SU-DHL-6 (cell line): ENCODE data around the gene RACGAP1.

Experiments used
- H2AFZ ChIP-seq: fragments of 200-600 bp; sonication (generic); 2 replicates; pipeline ENCODE4 v1.6.1; 2014; ENCODE audit warnings: low read depth, mild to moderate bottlenecking, moderate library complexity, mixed read lengths, antibody characterized with exemption, low read length; ENCODE audit not compliant: severe bottlenecking
- H3F3A ChIP-seq: fragments of 200-600 bp; shearing (Covaris generic); 2 replicates; pipeline ENCODE4 v1.6.0; 2016; ENCODE audit warnings: antibody characterized with exemption, mild to moderate bottlenecking; ENCODE audit not compliant: insufficient read depth
- H3K27ac ChIP-seq: fragments of 200-600 bp; sonication (generic); 2 replicates; pipeline ENCODE4 v1.5.1; 2016; ENCODE audit warnings: low read depth, mild to moderate bottlenecking, low read length, moderate library complexity, mixed read lengths
- H3K27me3 ChIP-seq: fragments of 200-600 bp; sonication (generic), shearing (Covaris generic); 2 replicates; pipeline ENCODE4 v1.6.0; 2014; ENCODE audit warnings: mild to moderate bottlenecking, low read length
- H3K36me3 ChIP-seq: fragments of 200-600 bp; sonication (generic); 2 replicates; pipeline ENCODE4 v1.6.1; 2014; ENCODE audit warnings: mild to moderate bottlenecking, low read length, mixed read lengths
- H3K4me2 ChIP-seq: fragments of 300-600, 200-600 bp; shearing (Covaris generic), sonication (generic); 2 replicates; pipeline ENCODE4 v1.6.0; 2014; ENCODE audit warnings: low read length, low read depth, mild to moderate bottlenecking; ENCODE audit not compliant: poor library complexity, severe bottlenecking
- H3K4me3 ChIP-seq: fragments of 200-600 bp; sonication (generic); 2 replicates; pipeline ENCODE4 v1.5.1; 2014; ENCODE audit warnings: antibody characterized with exemption, low read length, mild to moderate bottlenecking, mixed read lengths; ENCODE audit not compliant: insufficient read depth, poor library complexity, severe bottlenecking
- H3K79me2 ChIP-seq: fragments of 200-600 bp; sonication (generic); 2 replicates; pipeline ENCODE4 v1.6.1; 2014; ENCODE audit warnings: mild to moderate bottlenecking, low read length, moderate library complexity; ENCODE audit not compliant: insufficient read depth
- H3K9ac ChIP-seq: fragments of 200-600 bp; sonication (generic); 2 replicates; pipeline ENCODE4 v1.7.0; 2014; ENCODE audit warnings: mild to moderate bottlenecking, low read length
- H3K9me2 ChIP-seq: fragments of 200-600 bp; sonication (generic); replicated peaks from 2 replicates; pipeline ENCODE4 v1.6.1; 2014; ENCODE audit warnings: low read length; ENCODE audit not compliant: insufficient read depth
- H3K9me3 ChIP-seq: fragments of 200-600 bp; sonication (generic); 2 replicates; pipeline ENCODE4 v1.6.1; 2014; ENCODE audit warnings: low read length, mixed read lengths; ENCODE audit not compliant: insufficient read depth
- H4K20me1 ChIP-seq: fragments of 200-600 bp; sonication (generic); 2 replicates; pipeline ENCODE4 v1.6.1; 2014; ENCODE audit warnings: low read depth, mild to moderate bottlenecking, antibody characterized with exemption, low read length, moderate library complexity, mixed read lengths
- CTCF ChIP-seq: fragments of 200-600 bp; sonication (generic); IDR thresholded peaks from one replicate; pipeline ENCODE4 v1.5.1; 2017; ENCODE audit warnings: antibody characterized with exemption, mild to moderate bottlenecking, low read length, moderate library complexity; ENCODE audit not compliant: insufficient read depth, poor library complexity, severe bottlenecking
- EZH2phosphoT487 ChIP-seq: fragments of 200-600 bp; sonication (generic), shearing (Covaris generic); conservative IDR thresholded peaks from 2 replicates; pipeline ENCODE4 v1.6.1; 2018; ENCODE audit warnings: mild to moderate bottlenecking, antibody characterized with exemption, low read length, moderate library complexity, mixed read lengths

RACGAP1 gene

GRCh38 chr12:49967777-49968250 is 57.5 kb downstream of the RACGAP1 start:
- H3K4me3 ChIP-seq = no peak overlapping the region
- no peaks in the 10 kb centered on the region for H3F3A ChIP-seq
- H3K9me2 ChIP-seq = no peaks in the 10 kb centered on the region

GRCh38 chr12:49967042-49967776 is 58.1 kb downstream of the RACGAP1 start:
- H3K27ac ChIP-seq = no peak overlapping the region
- H3K4me2 ChIP-seq = peak overlapping the region; percentile 52
- H3F3A ChIP-seq = no peaks in the 10 kb centered on the region
- H3K79me2 ChIP-seq = no peaks in the 10 kb centered on the region
- peak overlapping the region; percentile 22; the same call in 1 of the 2 replicates for H3K9ac ChIP-seq
- H3K9me3 ChIP-seq = no peaks in the 10 kb centered on the region
- H2AFZ ChIP-seq = peak overlapping the region; percentile 92
- no peaks in the 10 kb centered on the region for H3K9me2 ChIP-seq
- TF ChIP-seq EZH2phosphoT487 (no peak), CTCF (peak; percentile 87)
- no peaks in the 10 kb centered on the region for H4K20me1 ChIP-seq
- peak overlapping the region; percentile 10 for H3K4me3 ChIP-seq
- no peaks in the 10 kb centered on the region for H3K36me3 ChIP-seq
- no peaks in the 10 kb centered on the region for H3K27me3 ChIP-seq

More at GRCh38 chr12:49967777-49968250, 57.5 kb downstream of the RACGAP1 start:
- no peaks in the 10 kb centered on the region for H3K27me3 ChIP-seq
- TF ChIP-seq CTCF = no peak
- no peak for TF ChIP-seq EZH2phosphoT487
- no peaks in the 10 kb centered on the region for H3K36me3 ChIP-seq
- H3K9ac ChIP-seq = no peak overlapping the region
- no peaks in the 10 kb centered on the region for H3K79me2 ChIP-seq
- no peak overlapping the region for H3K27ac ChIP-seq
- H3K4me2 ChIP-seq = peak overlapping the region; percentile 52
- no peaks in the 10 kb centered on the region for H3K9me3 ChIP-seq
- peak overlapping the region; percentile 10 for H2AFZ ChIP-seq
- no peaks in the 10 kb centered on the region for H4K20me1 ChIP-seq

DNA sequence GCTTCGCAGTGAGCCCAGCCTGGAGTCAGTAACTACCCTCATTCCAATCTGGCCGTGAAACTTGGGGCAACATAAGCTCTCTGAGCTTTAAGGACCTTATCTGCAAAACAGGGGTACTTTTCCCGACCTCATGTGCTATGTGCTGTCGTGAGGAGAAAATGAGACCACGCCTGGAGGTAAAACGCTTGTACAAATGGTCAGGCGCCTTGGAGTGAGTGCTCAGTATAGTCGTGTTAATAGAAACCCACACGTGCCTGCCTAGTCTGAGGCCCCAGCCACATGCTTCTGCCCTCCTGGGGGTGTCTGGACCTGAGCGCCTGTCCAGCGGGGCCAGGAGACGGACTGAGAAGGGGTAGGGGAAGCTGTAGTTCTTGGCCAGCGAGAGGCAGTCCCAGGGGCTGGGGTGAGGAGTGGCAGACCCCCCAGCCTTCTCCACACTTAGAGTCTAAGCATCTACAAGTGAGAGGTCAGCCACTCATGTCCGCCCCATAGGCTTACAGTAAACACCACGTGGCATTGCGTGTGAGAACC is 58.7 kb downstream of the RACGAP1 start:
- Histone ChIP-seq H3K9me3 (no peaks in the 10 kb centered on the region), H3F3A (no peaks in the 10 kb centered on the region), H3K9me2 (no peaks in the 10 kb centered on the region), H3K9ac (no peak overlapping the region), H3K27me3 (no peaks in the 10 kb centered on the region), H2AFZ (no peak overlapping the region), H3K79me2 (no peaks in the 10 kb centered on the region), H3K27ac (no peak overlapping the region), H3K4me3 (no peak overlapping the region), H4K20me1 (no peaks in the 10 kb centered on the region), H3K36me3 (no peaks in the 10 kb centered on the region), H3K4me2 (no peak overlapping the region)
- TF ChIP-seq CTCF (no peak), EZH2phosphoT487 (no peak)
